KMS-11 (cell line): ENCODE data around the gene MATK.

Experiments used
- H2AFZ ChIP-seq: fragments of 200-600 bp; sonication (generic); 2 replicates; pipeline ENCODE4 v1.6.1; 2016; ENCODE audit warnings: antibody characterized with exemption, mixed run types, low read depth
- H3K27ac ChIP-seq: fragments of 200-600 bp; sonication (generic); 2 replicates; pipeline ENCODE4 v1.6.1; 2016; ENCODE audit warnings: mild to moderate bottlenecking, mixed run types
- H3K27me3 ChIP-seq: fragments of 200-600 bp; sonication (generic); 2 replicates; pipeline ENCODE4 v1.6.1; 2017; ENCODE audit warnings: mild to moderate bottlenecking, low read depth, mixed run types, moderate library complexity; ENCODE audit not compliant: insufficient read depth
- H3K36me3 ChIP-seq: fragments of 200-600 bp; sonication (generic); 2 replicates; pipeline ENCODE4 v1.6.1; 2017; ENCODE audit warnings: mild to moderate bottlenecking, mixed run types; ENCODE audit not compliant: insufficient read depth
- H3K4me1 ChIP-seq: fragments of 200-600 bp; sonication (generic); 2 replicates; pipeline ENCODE4 v1.6.1; 2016; ENCODE audit warnings: mild to moderate bottlenecking, low read depth, mixed run types; ENCODE audit not compliant: poor library complexity, severe bottlenecking
- H3K4me2 ChIP-seq: fragments of 200-600 bp; sonication (generic); 2 replicates; pipeline ENCODE4 v1.7.0; 2016; ENCODE audit warnings: mild to moderate bottlenecking, mixed run types
- H3K4me3 ChIP-seq: fragments of 200-600 bp; sonication (generic); IDR thresholded peaks from 2 replicates; pipeline ENCODE4 v1.6.1; 2017; ENCODE audit warnings: low read depth, low read length, mixed read lengths; ENCODE audit not compliant: insufficient read depth
- H3K79me2 ChIP-seq: fragments of 200-600 bp; sonication (generic); 2 replicates; pipeline ENCODE4 v1.6.1; 2016; ENCODE audit warnings: low read depth, mixed run types; ENCODE audit not compliant: insufficient read depth
- H3K9ac ChIP-seq: fragments of 200-600 bp; sonication (generic); 2 replicates; pipeline ENCODE4 v1.6.1; 2016; ENCODE audit warnings: mild to moderate bottlenecking, mixed run types
- H4K20me1 ChIP-seq: fragments of 200-600 bp; sonication (generic); 2 replicates; pipeline ENCODE4 v1.6.1; 2016; ENCODE audit warnings: mild to moderate bottlenecking, mixed run types; ENCODE audit not compliant: insufficient read depth
- CTCF ChIP-seq: fragments of 200-600 bp; sonication (generic); conservative IDR thresholded peaks from 2 replicates; pipeline ENCODE4 v1.6.1; 2017; ENCODE audit warnings: low read depth, mild to moderate bottlenecking, antibody characterized with exemption, low read length, moderate library complexity, mixed read lengths

Gene MATK

GRCh38 chr19:3826163-3826562 is 40.0 kb upstream of the MATK start:
- TF ChIP-seq CTCF, result no peak
- Histone ChIP-seq H3K9ac (no peak overlapping the region), H2AFZ (no peak overlapping the region)

GRCh38 chr19:3825286-3825956 is 39.2 kb upstream of the MATK start:
- H2AFZ ChIP-seq, result no peak overlapping the region
- H3K9ac ChIP-seq, result no peak overlapping the region
- no peak overlapping the region for H3K27ac ChIP-seq
- H3K27me3 ChIP-seq, result peaks cover 95% of the 10 kb centered on the region
- no peaks in the 10 kb centered on the region for H4K20me1 ChIP-seq
- no peak overlapping the region for H3K4me2 ChIP-seq
- no peaks in the 10 kb centered on the region for H3K79me2 ChIP-seq
- H3K4me3 ChIP-seq, result no peak overlapping the region
- no peaks in the 10 kb centered on the region for H3K4me1 ChIP-seq
- TF ChIP-seq CTCF, result no peak
- no peaks in the 10 kb centered on the region for H3K36me3 ChIP-seq

More at GRCh38 chr19:3826163-3826562, 40.0 kb upstream of the MATK start:
- Histone ChIP-seq H3K4me2 (no peak overlapping the region), H3K27ac (no peak overlapping the region), H3K36me3 (no peaks in the 10 kb centered on the region), H4K20me1 (no peaks in the 10 kb centered on the region), H3K27me3 (peaks cover 94% of the 10 kb centered on the region), H3K4me1 (no peaks in the 10 kb centered on the region), H3K4me3 (no peak overlapping the region), H3K79me2 (no peaks in the 10 kb centered on the region)

GRCh38 chr19:3823350-3823713 is 37.2 kb upstream of the MATK start:
- Histone ChIP-seq H3K4me1 (no peaks in the 10 kb centered on the region), H3K36me3 (no peaks in the 10 kb centered on the region), H3K79me2 (no peaks in the 10 kb centered on the region), H3K27ac (no peak overlapping the region), H3K9ac (no peak overlapping the region), H4K20me1 (no peaks in the 10 kb centered on the region), H3K4me3 (no peak overlapping the region), H2AFZ (no peak overlapping the region), H3K27me3 (peaks cover 94% of the 10 kb centered on the region), H3K4me2 (no peak overlapping the region)
- TF ChIP-seq CTCF, result no peak

GRCh38 chr19:3822683-3823349 is 36.6 kb upstream of the MATK start:
- no peak overlapping the region for H3K4me3 ChIP-seq
- H3K27ac ChIP-seq, result no peak overlapping the region
- H3K36me3 ChIP-seq, result no peaks in the 10 kb centered on the region
- H4K20me1 ChIP-seq, result no peaks in the 10 kb centered on the region
- H3K4me2 ChIP-seq, result no peak overlapping the region
- peaks cover 94% of the 10 kb centered on the region for H3K27me3 ChIP-seq
- H2AFZ ChIP-seq, result no peak overlapping the region
- no peak for TF ChIP-seq CTCF
- H3K9ac ChIP-seq, result no peak overlapping the region
- no peaks in the 10 kb centered on the region for H3K79me2 ChIP-seq
- no peaks in the 10 kb centered on the region for H3K4me1 ChIP-seq
